ENCODE data around the gene GOLIM4.

Gene GOLIM4

GRCh38 chr3:168006584-168006983 lies 89.1 kb downstream of the GOLIM4 start:
- FAIRE-seq (no peak), DNase-seq (ENCODE audit: insufficient read length, low spot score) (no peak)
- TF ChIP-seq CTCF (IDR thresholded peaks at IDR 0.05; ENCODE audit: insufficient read depth, missing control alignments) = no peak

GRCh38 chr3:168003911-168004310 lies 91.8 kb downstream of the GOLIM4 start:
- no peak for DNase-seq (ENCODE audit: insufficient read length, low spot score)
- no peak for TF ChIP-seq CTCF (IDR thresholded peaks at IDR 0.05; ENCODE audit: insufficient read depth, missing control alignments)
- peak; percentile 63 for FAIRE-seq

- DNase-seq (ENCODE audit: insufficient read length, low spot score) (no peak), FAIRE-seq (no peak)
- no peak for TF ChIP-seq CTCF (IDR thresholded peaks at IDR 0.05; ENCODE audit: insufficient read depth, missing control alignments)
Observed at GRCh38 chr3:168002786-168003368, 92.8 kb downstream of the GOLIM4 start.

GRCh38 chr3:168001244-168001643 lies 94.5 kb downstream of the GOLIM4 start:
- FAIRE-seq = no peak
- DNase-seq (ENCODE audit: insufficient read length, low spot score) = no peak
- no peak for TF ChIP-seq CTCF (IDR thresholded peaks at IDR 0.05; ENCODE audit: insufficient read depth, missing control alignments)

GRCh38 chr3:167998253-167998652 lies 97.5 kb downstream of the GOLIM4 start:
- DNase-seq (ENCODE audit: insufficient read length, low spot score) = no peak
- no peak for TF ChIP-seq CTCF (IDR thresholded peaks at IDR 0.05; ENCODE audit: insufficient read depth, missing control alignments)
- no peak for FAIRE-seq

GRCh38 chr3:167996514-167996913 lies 99.2 kb downstream of the GOLIM4 start:
- TF ChIP-seq CTCF (IDR thresholded peaks at IDR 0.05; ENCODE audit: insufficient read depth, missing control alignments) = no peak
- no peak for DNase-seq (ENCODE audit: insufficient read length, low spot score)
- FAIRE-seq = no peak

GRCh38 chr3:167992381-167992780 lies 103.3 kb downstream of the GOLIM4 start:
- no peak for DNase-seq (ENCODE audit: insufficient read length, low spot score)
- TF ChIP-seq CTCF (IDR thresholded peaks at IDR 0.05; ENCODE audit: insufficient read depth, missing control alignments) = no peak
- FAIRE-seq = no peak

Measured in D721Med (cell line).